Astrocyte of the hippocampus (primary cell): ENCODE results near the gene C3.
"Not testable (repeated sequence)": the region's sequence is repeated elsewhere in the genome, so short reads cannot be mapped to it uniquely, and the experiment has no call there.

Experiments
- DNase-seq: peaks from one replicate; pipeline ENCODE4 v3.0.0; 2011; ENCODE audit warnings: low read depth, low spot score

Gene C3

DNA sequence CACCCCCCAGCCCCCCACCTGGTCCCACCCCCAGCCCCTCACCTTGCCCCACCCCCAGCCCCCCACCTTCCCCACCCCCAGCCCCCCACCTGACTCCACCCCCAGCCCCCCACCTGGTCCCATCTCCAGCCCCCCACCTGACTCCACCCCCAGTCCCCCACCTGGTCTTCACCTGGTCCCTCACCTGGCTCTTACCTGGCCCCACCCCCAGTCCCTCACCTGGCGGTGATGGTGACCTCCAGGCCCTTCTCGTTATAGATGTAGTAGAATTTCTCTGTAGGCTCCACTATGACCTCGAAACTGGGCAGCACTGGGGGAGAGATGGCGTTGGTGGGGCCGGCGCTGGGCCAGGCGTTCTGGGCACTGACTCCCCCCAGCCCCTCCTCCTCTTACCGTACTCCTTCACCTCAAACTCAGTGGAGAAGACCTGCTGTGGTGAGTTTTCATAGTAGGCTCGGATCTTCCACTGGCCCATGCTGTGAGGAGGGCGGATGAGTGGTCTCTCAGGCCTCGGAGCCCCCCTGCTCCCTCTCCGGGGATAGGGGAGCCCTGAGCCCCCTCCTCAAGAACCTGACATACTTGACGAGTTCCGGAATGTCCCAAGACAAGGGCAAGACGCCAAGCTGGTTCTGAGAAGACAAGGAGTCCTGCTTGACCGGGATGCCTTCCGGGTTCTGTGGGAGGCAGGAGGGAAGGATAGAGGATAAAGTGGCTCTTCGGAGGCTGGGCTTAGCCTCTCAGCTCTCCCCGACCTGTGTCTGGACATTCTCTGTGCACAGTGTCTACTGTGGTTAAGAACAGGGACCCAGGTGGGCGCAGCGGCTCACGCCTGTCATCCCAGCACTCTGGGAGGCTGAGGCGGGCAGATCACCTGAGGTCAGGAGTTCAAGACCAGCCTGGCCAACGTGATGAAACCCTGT lies 6.4 kb downstream of the C3 start:
- no peak for DNase-seq

GRCh38 chr19:6712692-6713670 lies 7.5 kb downstream of the C3 start:
- no peak for DNase-seq

DNA sequence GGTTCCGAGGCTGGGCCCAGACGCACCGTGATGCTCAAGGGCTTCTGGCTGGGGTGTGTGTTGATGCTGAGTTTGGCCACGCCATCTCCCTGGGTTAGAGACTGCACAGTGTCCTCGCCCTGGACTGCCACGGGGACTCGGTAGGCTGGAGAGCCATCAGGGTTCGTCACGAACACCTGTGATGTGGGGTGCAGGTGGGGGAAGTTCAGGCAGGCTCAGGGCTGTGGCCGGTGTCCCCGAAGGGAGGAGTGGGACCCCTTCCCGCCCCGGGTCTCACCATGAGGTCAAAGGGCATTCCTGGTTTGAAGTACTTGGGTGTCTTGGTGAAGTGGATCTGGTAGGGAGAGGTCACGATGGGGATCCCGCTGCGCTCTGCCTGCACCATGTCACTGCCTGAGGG lies 8.2 kb downstream of the C3 start:
- DNase-seq: no peak

GRCh38 chr19:6711605-6712004 lies 8.8 kb downstream of the C3 start:
- DNase-seq: no peak

DNA sequence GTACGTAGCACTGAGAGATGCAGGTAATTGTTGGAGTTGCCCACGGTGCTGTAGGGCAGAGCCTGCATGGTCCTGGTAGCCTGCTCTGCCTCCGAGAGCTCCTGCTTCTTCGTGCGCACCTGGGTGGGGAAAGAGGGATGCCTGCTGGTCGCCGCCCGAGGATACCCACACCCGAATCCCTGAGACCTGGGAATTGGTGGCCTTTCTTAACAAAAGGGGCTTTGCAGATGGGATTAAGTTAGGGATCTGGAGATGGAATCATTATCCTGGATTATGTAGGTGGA lies 9.4 kb downstream of the C3 start:
- no peak for DNase-seq

GRCh38 chr19:6710273-6711077 lies 10.0 kb downstream of the C3 start:
- no peak for DNase-seq

GRCh38 chr19:6709549-6709948 lies 10.9 kb downstream of the C3 start:
- no peak for DNase-seq

DNA sequence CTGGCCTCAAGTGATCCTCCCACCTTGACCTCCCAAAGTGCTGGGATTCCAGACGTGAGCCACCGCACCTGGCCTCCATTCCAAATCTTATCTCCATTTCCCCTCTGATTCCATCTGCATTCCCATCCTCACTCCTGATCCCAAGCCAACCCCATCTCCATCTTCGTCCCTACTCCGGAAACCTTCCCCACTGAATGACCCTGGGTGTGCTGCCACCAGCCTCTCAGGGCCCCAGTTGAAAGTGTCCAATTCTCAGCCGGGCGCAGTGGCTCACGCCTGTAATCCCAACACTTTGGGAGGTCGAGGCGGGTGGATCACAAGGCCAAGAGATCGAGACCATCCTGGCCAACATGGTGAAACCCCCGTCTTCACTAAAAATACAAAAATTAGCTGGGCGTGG lies 11.5 kb downstream of the C3 start:
- DNase-seq: not testable (repeated sequence)

DNA sequence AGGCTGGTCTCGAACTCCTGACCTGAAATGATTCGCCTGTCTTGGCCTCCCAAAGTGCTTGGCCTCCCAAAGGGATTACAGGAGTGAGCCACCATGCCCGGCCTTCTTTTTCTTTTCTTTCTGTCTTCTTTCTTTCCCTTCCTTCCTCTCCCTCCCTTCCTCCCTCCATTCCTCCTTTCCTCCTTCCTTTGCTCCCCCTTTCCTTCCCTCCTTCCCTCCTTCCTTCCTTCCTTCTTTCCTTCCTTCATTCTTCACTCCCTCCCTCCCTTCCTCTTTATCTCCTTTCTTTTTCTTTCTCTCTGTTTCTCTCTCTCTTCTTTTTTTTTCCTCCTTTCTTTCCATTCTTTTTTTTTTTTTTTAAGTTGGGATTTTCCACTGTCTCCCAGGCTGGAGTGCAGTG lies 12.1 kb downstream of the C3 start:
- DNase-seq: no peak

DNA sequence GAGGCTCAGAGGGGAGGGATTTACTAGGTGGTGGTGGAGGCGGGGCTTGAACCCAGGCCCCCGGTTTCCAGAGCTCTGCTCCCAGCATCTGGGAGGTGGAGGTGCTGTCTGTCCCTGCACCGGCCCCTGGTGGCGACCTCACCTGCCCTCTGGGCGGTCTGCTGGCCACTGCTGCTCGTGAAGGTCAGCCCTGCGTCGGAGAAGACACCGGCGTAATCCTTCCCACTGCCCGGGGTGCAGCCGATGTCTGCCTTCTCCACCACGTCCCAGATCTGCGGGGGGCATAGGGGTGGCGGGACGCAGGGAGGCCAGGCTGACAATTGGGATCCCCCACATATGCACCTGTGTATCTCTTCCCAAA lies 12.8 kb downstream of the C3 start:
- DNase-seq: no peak

- DNase-seq: no peak
Observed at GRCh38 chr19:6707011-6707657, 13.3 kb downstream of the C3 start.

DNA sequence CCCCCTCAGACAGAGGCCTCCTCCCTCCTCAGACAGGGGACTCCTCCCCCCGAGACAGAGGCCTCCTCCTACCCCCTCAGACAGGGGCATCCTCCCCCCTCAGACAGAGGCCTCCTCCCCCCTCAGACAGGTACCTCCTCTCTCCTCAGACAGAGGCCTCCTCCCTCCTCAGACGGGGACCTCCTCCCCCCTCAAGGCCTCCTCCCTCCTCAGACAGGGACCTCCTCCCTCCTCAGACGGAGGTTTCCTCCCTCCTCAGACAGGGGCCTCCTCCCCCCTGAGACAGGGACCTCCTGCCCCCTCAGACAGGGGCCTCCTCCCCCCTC lies 13.9 kb downstream of the C3 start:
- no peak for DNase-seq

- no peak for DNase-seq
Observed at GRCh38 chr19:6705931-6706632, 14.4 kb downstream of the C3 start.

- DNase-seq: no peak
Observed at GRCh38 chr19:6700586-6701316, 19.7 kb downstream of the C3 start.

GRCh38 chr19:6699935-6700334 lies 20.5 kb downstream of the C3 start:
- no peak for DNase-seq

- no peak for DNase-seq
Observed at GRCh38 chr19:6697291-6697690, 23.2 kb downstream of the C3 start.

DNA sequence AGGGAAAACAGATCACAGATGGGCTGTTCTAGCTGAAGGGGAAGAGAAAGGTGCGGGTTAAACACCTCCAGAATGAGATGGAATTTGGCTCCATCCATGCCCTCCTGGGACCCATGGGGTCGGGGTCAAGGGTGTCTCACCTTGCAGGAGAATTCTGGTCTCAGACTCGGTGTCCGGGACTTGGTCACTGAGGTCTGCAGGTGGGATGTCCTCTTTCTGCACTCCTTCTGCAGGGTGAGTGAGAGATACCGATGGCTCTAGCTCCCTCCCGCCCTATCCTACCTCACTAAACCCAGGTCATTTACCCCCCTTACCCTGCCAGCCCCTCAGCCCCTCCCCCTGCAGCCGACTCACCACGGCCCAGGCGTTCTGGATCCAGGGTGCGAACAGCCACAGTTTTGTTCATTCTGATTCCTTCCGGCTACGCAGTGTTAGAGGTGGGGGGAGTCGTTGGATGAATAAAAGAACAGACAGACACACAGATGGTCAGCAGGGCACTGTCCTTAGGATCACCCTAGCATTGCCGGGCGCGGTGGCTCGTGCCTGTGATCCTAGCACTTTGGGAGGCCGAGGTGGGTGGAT lies 24.1 kb downstream of the C3 start:
- no peak for DNase-seq

DNA sequence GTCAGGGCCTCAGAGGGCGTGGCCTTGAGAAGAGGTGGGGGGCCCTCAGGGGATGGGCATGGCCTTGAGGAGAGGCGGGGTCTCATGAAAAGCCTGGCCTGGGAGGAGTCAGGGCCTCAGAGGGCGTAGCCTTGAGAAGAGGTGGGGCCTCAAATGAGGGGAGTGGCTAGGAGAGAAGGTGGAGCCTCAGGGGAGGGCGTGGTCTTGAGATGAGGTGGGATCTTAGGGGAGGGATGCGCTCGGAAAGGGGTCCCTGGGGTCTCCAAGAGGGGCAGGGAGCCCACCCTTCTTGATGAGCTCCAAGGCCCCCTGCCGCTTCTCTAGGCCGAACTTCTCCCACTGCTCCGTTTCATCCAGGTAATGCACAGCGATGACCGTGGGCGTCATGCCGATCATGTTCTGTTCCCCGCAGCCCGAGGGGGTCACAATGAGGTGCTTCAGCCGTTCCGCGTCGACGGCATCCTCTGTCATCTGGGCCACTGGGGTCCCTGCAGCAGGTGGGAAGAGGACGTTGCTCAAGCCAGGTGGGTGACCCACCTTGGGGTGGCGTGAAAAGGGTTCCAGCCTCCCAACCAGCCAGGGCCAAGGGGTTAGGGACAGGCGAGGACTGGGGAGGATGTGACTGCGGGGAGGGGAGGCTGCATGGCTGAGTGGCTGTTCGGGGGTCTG lies 26.2 kb downstream of the C3 start:
- DNase-seq: no peak

DNA sequence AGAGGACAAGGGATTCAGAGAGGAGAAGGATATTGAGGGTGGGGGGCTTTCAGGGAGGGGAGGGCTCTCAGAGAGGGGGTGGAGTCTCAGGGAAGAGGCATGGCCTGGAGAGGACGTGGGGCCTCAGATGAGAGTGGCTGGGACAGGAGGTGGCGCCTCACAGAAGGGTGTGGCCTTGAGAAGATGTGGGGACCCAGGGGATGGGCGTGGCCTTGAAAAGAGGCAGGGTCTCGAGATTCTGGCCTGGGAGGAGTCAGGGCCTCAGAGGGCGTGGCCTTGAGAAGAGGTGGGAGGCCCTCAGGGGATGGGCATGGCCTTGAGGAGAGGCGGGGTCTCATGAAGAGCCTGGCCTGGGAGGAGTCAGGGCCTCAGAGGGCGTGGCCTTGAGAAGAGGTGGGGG lies 26.8 kb downstream of the C3 start:
- DNase-seq: no peak
